MM.1S (cell line): ENCODE measurements around the gene OAS2.

Source experiments
- DNase-seq: peaks from one replicate; pipeline ENCODE4 v3.0.0-alpha.2; 2015
- H2AFZ ChIP-seq: fragments of 300-600 bp; sonication (generic); 2 replicates; pipeline ENCODE4 v1.6.0; 2016; ENCODE audit warnings: antibody characterized with exemption, low read length
- H3F3A ChIP-seq: fragments of 300-600 bp; sonication (generic); 2 replicates; pipeline ENCODE4 v1.6.1; 2016; ENCODE audit warnings: mild to moderate bottlenecking, antibody characterized with exemption, low read length, moderate library complexity, mixed read lengths; ENCODE audit not compliant: insufficient read depth
- H3K27ac ChIP-seq: fragments of 300-600 bp; sonication (generic); 2 replicates; pipeline ENCODE4 v1.5.1; 2016; ENCODE audit warnings: mild to moderate bottlenecking, low read length
- H3K27me3 ChIP-seq: fragments of 300-600 bp; sonication (generic); replicated peaks from 2 replicates; pipeline ENCODE4 v1.6.0; 2016; ENCODE audit warnings: low read length; ENCODE audit not compliant: insufficient read depth
- H3K36me3 ChIP-seq: fragments of 300-600 bp; sonication (generic); replicated peaks from 2 replicates; pipeline ENCODE4 v1.6.1; 2016; ENCODE audit warnings: mild to moderate bottlenecking, low read length, mixed read lengths; ENCODE audit not compliant: insufficient read depth
- H3K4me1 ChIP-seq: fragments of 300-600 bp; sonication (generic); 2 replicates; pipeline ENCODE4 v1.6.1; 2016; ENCODE audit warnings: low read length, mixed read lengths
- H3K4me2 ChIP-seq: fragments of 300-600 bp; sonication (generic); 2 replicates; pipeline ENCODE4 v1.6.0; 2016; ENCODE audit warnings: low read depth, low read length
- H3K4me3 ChIP-seq: fragments of 300-600 bp; sonication (generic); 2 replicates; pipeline ENCODE4 v1.5.1; 2016; ENCODE audit warnings: low read length, mixed read lengths
- H3K79me2 ChIP-seq: fragments of 300-600 bp; sonication (generic); 2 replicates; pipeline ENCODE4 v1.6.1; 2016; ENCODE audit warnings: mixed run types, low read length, mixed read lengths
- H3K9ac ChIP-seq: fragments of 300-600 bp; sonication (generic); 2 replicates; pipeline ENCODE4 v1.6.1; 2016; ENCODE audit warnings: low read length, mixed read lengths
- H3K9me2 ChIP-seq: fragments of 300-600 bp; sonication (generic); replicated peaks from 2 replicates; pipeline ENCODE4 v1.6.1; 2016; ENCODE audit warnings: mild to moderate bottlenecking, low read length, mixed read lengths; ENCODE audit not compliant: insufficient read depth
- H3K9me3 ChIP-seq: fragments of 300-600 bp; sonication (generic); replicated peaks from 2 replicates; pipeline ENCODE4 v1.6.1; 2016; ENCODE audit warnings: mild to moderate bottlenecking, low read length, mixed read lengths; ENCODE audit not compliant: insufficient read depth
- H4K20me1 ChIP-seq: fragments of 300-600 bp; sonication (generic); 2 replicates; pipeline ENCODE4 v1.6.1; 2016; ENCODE audit warnings: mild to moderate bottlenecking, low read length, moderate library complexity, mixed read lengths; ENCODE audit not compliant: insufficient read depth
- CTCF ChIP-seq: fragments of 300-600 bp; sonication (generic); IDR thresholded peaks from 2 replicates; pipeline ENCODE4 v1.5.1; 2016; ENCODE audit warnings: antibody characterized with exemption, low read length, mixed read lengths
- EZH2 ChIP-seq: fragments of 300-600 bp; sonication (generic); optimal IDR thresholded peaks from 2 replicates; pipeline ENCODE3; 2017; ENCODE audit warnings: low read depth, mild to moderate bottlenecking, antibody characterized with exemption, low read length, mixed read lengths
- EZH2phosphoT487 ChIP-seq: fragments of 300-600 bp; sonication (generic); IDR thresholded peaks from 2 replicates; pipeline ENCODE4 v1.6.1; 2018; ENCODE audit warnings: antibody characterized with exemption, low read length

Gene OAS2

GRCh38 chr12:113022563-113023297, 44.4 kb downstream of the OAS2 start:
- no peak overlapping the region for H3K9ac ChIP-seq
- TF ChIP-seq CTCF: no peak
- H3K4me1 ChIP-seq: no peaks in the 10 kb centered on the region
- H3K9me3 ChIP-seq: no peaks in the 10 kb centered on the region
- no peak overlapping the region for H2AFZ ChIP-seq
- H3F3A ChIP-seq: no peaks in the 10 kb centered on the region
- H3K9me2 ChIP-seq: no peaks in the 10 kb centered on the region
- no peaks in the 10 kb centered on the region for H3K36me3 ChIP-seq
- no peak for DNase-seq
- no peak overlapping the region for H3K27ac ChIP-seq
- H3K27me3 ChIP-seq: no peaks in the 10 kb centered on the region
- no peaks in the 10 kb centered on the region for H4K20me1 ChIP-seq
- no peak overlapping the region for H3K4me2 ChIP-seq
- H3K4me3 ChIP-seq: no peak overlapping the region
- no peaks in the 10 kb centered on the region for H3K79me2 ChIP-seq

- Histone ChIP-seq H3K9me3 (no peaks in the 10 kb centered on the region), H3K79me2 (no peaks in the 10 kb centered on the region), H2AFZ (no peak overlapping the region), H3K4me2 (no peak overlapping the region), H3F3A (no peaks in the 10 kb centered on the region), H3K27me3 (no peaks in the 10 kb centered on the region), H3K9ac (no peak overlapping the region), H4K20me1 (no peaks in the 10 kb centered on the region), H3K4me3 (no peak overlapping the region), H3K9me2 (no peaks in the 10 kb centered on the region), H3K4me1 (no peaks in the 10 kb centered on the region), H3K27ac (no peak overlapping the region), H3K36me3 (no peaks in the 10 kb centered on the region)
- no peak for DNase-seq
- TF ChIP-seq EZH2 (no peak), EZH2phosphoT487 (no peak), CTCF (no peak)
These were observed 49.4 kb downstream of the OAS2 start for GRCh38 chr12:113027726-113028125.

GRCh38 chr12:113030875-113031525, 52.7 kb downstream of the OAS2 start:
- Histone ChIP-seq H3K9me3 (no peaks in the 10 kb centered on the region), H3K4me1 (no peaks in the 10 kb centered on the region), H3K9ac (no peak overlapping the region), H3K9me2 (no peaks in the 10 kb centered on the region), H3K27me3 (no peaks in the 10 kb centered on the region), H2AFZ (no peak overlapping the region), H3K79me2 (no peaks in the 10 kb centered on the region), H4K20me1 (no peaks in the 10 kb centered on the region), H3K4me3 (no peak overlapping the region), H3F3A (no peaks in the 10 kb centered on the region), H3K36me3 (no peaks in the 10 kb centered on the region), H3K27ac (no peak overlapping the region), H3K4me2 (no peak overlapping the region)
- DNase-seq: peak; percentile 33
- no peak for TF ChIP-seq EZH2
- TF ChIP-seq CTCF: peak; percentile 49
- no peak for TF ChIP-seq EZH2phosphoT487
